H1 (cell line): ENCODE results near the gene TTC13. TPM values are rescaled to one million over a fixed set of nuclear protein-coding genes. Genes with fewer than 3 reads are reported as not detected.

Source experiments
- CBX5 ChIP-seq: fragments of 300-800, 300-1000 bp; sonication (generic); IDR thresholded peaks from 2 replicates; pipeline ENCODE4 v1.7.1; 2016; ENCODE audit warnings: antibody characterized with exemption, low read length, low read depth
- POU5F1 ChIP-seq: IDR thresholded peaks from 2 replicates; pipeline ENCODE4 v1.6.1; 2011; ENCODE audit warnings: low read depth, mild to moderate bottlenecking, low read length, moderate library complexity
- polyA plus RNA-seq, 7 experiments: library from polyadenylated mRNA; depleted of rRNA in 3 of 7; stranded (reverse) in 5 of 7; unstranded in 2 of 7; fragments of >200 nt in 5 of 7; fragments of 200-250 nt in 2 of 7; gene quantifications; 1 replicate in 5 of 7; 2 replicates in 1 of 7; 4 replicates in 1 of 7; pipeline versions ENCODE4 v1.2.1 to v1.2.3, GENCODE V29; 2011 to 2013; ENCODE audit warnings: missing spikeins in 2 of 7, mixed read lengths in 2 of 7
- total RNA-seq: library from RNA; stranded (reverse); fragmentation: NEBNext Ultra II Directional; extraction: Animal tissue kit (Norgen Biotek cat#: 25700); gene quantifications from 2 replicates; pipeline ENCODE4 v1.2.1, GENCODE V29; 2021

The TTC13 gene
- total and polyA plus RNA-seq, 2 of the 8 experiments (the other 6 are each of a cell fraction or from before 2014, with no cell fraction given), result 3.1 to 7.1 TPM

DNA sequence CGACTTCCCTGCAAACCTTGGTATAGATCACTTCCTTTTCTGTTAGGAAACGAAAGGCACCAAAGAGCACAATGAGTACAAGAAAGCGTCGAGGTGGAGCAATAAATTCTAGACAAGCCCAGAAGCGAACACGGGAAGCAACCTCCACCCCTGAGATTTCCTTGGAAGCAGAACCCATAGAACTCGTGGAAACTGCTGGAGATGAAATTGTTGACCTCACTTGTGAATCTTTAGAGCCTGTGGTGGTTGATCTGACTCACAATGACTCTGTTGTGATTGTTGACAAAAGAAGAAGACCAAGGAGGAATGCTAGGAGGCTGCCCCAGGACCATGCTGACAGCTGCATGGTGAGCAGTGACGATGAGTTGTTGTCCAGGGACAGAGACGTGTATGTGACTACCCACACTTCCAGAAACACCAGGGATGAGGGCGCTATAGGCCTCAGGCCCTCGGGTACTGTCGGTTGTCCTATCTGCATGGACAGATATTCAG lies 42.9 kb upstream of the TTC13 start (continued):
- TF ChIP-seq POU5F1, result no peak
- no peak for TF ChIP-seq CBX5
